Upper lobe of left lung (tissue), 6 donors: Measurements from ENCODE around the gene ZNF33B. TPM values are rescaled to one million over a fixed set of nuclear protein-coding genes. Genes with fewer than 3 reads are reported as not detected.

Experiments used
- ATAC-seq, 2 donors: fragments of 200-7000 bp; cut with Tn5 transposase; one replicate each; pipeline ENCODE4 v1.9.1; 2022; ENCODE audit warnings: mild to moderate bottlenecking in 2 of 2, moderate library complexity in 2 of 2; ENCODE audit not compliant: low FRiP score in 2 of 2
- DNase-seq, 2 donors: peaks; one replicate each; pipeline ENCODE4 v3.0.0-alpha.2; 2019 to 2020
- H3K27ac ChIP-seq, 4 donors: fragments of 200-600 bp; sonication (generic); one replicate each; pipeline ENCODE4 v1.5.1; 2016 to 2019
- H3K27me3 ChIP-seq, 4 donors: fragments of 200-600 bp; sonication (generic); one replicate each; pipeline ENCODE4 v1.5.1; 2017 to 2019
- H3K36me3 ChIP-seq, 4 donors: fragments of 200-600 bp; sonication (generic); one replicate each; pipeline ENCODE4 v1.5.1; 2016 to 2019
- H3K4me1 ChIP-seq, 4 donors: fragments of 200-600 bp; sonication (generic); one replicate each; pipeline ENCODE4 v1.5.1; 2018 to 2019
- H3K4me3 ChIP-seq, 4 donors: fragments of 200-600 bp; sonication (generic); one replicate each; pipeline ENCODE4 v1.5.1; 2017 to 2019; ENCODE audit warnings: mild to moderate bottlenecking in 2 of 4, moderate library complexity in 1 of 4
- H3K9me3 ChIP-seq, 4 donors: fragments of 200-600 bp; sonication (generic); one replicate each; pipeline ENCODE4 v1.5.1; 2018 to 2019
- CTCF ChIP-seq, 6 experiments: fragments of 450-650 bp in 4 of 6; fragments of 200-600 bp in 2 of 6; sonication (generic) in 2 of 6; IDR thresholded peaks; one replicate each; pipeline ENCODE4 v1.5.1; 2016 to 2019; ENCODE audit warnings: antibody characterized with exemption in 6 of 6
- EP300 ChIP-seq, 4 donors: sonication (generic); formaldehyde crosslinking; IDR thresholded peaks; one replicate each; pipeline ENCODE4 v1.5.1; 2017; ENCODE audit warnings: antibody characterized with exemption in 4 of 4, control low read depth in 2 of 4
- POLR2A ChIP-seq, 4 donors: fragments of 450-650 bp; IDR thresholded peaks; one replicate each; pipeline ENCODE4 v1.5.1; 2016 to 2017; ENCODE audit warnings: antibody characterized with exemption in 4 of 4, mild to moderate bottlenecking in 2 of 4
- POLR2AphosphoS5 ChIP-seq, 2 donors: sonication (generic); formaldehyde crosslinking; IDR thresholded peaks; one replicate each; pipeline ENCODE4 v1.5.1; 2017; ENCODE audit warnings: antibody characterized with exemption in 2 of 2
- WGBS, 2 donors: methylation state at CpG; one replicate each; pipeline ENCODE4 v1.1.5; 2017 to 2018; 5-methylcytosine and 5-hydroxymethylcytosine counted together
- total RNA-seq, 6 donors: library from RNA; depleted of rRNA in 4 of 6; stranded (reverse); fragments of >200 nt in 4 of 6; gene quantifications; one replicate each; pipeline versions ENCODE4 v1.1.0 to v1.2.1, GENCODE V29; 2016 to 2021
- donor health status: DM: no; HTN: no; CAD: no; lungs with moderate emphysema.
- donor health status: DM: no; HTN: yes; CAD: no; lungs with severe emphysema.

Gene ZNF33B
- total RNA-seq, 6 donors from 2014 or later, result 20.2 to 51.3 (median 32.0) TPM

GRCh38 chr10:42652858-42653257, 14.5 kb upstream of the ZNF33B start:
- no peaks in the 10 kb centered on the region for H3K9me3 ChIP-seq
- no peak for TF ChIP-seq CTCF (IDR thresholded peaks at IDR 0.05)
- no peak for TF ChIP-seq POLR2AphosphoS5 (IDR thresholded peaks at IDR 0.05)
- TF ChIP-seq EP300 (IDR thresholded peaks at IDR 0.05), result no peak
- no peak for TF ChIP-seq POLR2A (IDR thresholded peaks at IDR 0.05)
- H3K27me3 ChIP-seq, result no peaks in the 10 kb centered on the region
- DNase-seq (no peak), ATAC-seq (no peak)
- H3K4me3 ChIP-seq, result no peak overlapping the region
- peaks cover 0 to 5% (median 1%) of the 10 kb centered on the region in 4 donors for H3K4me1 ChIP-seq
- 56 to 57% methylated on average over 2 of the region's 2 CpGs for WGBS, 2 donors
- no peaks in the 10 kb centered on the region for H3K36me3 ChIP-seq
- no peak overlapping the region for H3K27ac ChIP-seq

GRCh38 chr10:42650374-42650773, 12.0 kb upstream of the ZNF33B start:
- DNase-seq (no peak), ATAC-seq (no peak)
- 70 to 71% methylated on average over 4 of the region's 4 CpGs for WGBS, 2 donors
- H3K4me1 ChIP-seq, result peaks cover 0 to 5% (median 1%) of the 10 kb centered on the region in 4 donors
- H3K4me3 ChIP-seq, result no peak overlapping the region
- H3K27ac ChIP-seq, result no peak overlapping the region
- TF ChIP-seq POLR2AphosphoS5 (IDR thresholded peaks at IDR 0.05), result no peak
- TF ChIP-seq CTCF (IDR thresholded peaks at IDR 0.05), result no peak
- TF ChIP-seq POLR2A (IDR thresholded peaks at IDR 0.05), result no peak
- TF ChIP-seq EP300 (IDR thresholded peaks at IDR 0.05), result no peak
- H3K36me3 ChIP-seq, result no peaks in the 10 kb centered on the region
- no peaks in the 10 kb centered on the region for H3K27me3 ChIP-seq
- no peaks in the 10 kb centered on the region for H3K9me3 ChIP-seq

- 69 to 100% methylated on average over 2 of the region's 2 CpGs for WGBS, 2 donors
- DNase-seq, result no peak
- Histone ChIP-seq H3K27me3 (no peaks in the 10 kb centered on the region), H3K4me1 (peaks cover 0 to 5% (median 1%) of the 10 kb centered on the region in 4 donors), H3K9me3 (no peaks in the 10 kb centered on the region), H3K36me3 (no peaks in the 10 kb centered on the region), H3K4me3 (no peak overlapping the region), H3K27ac (no peak overlapping the region)
- TF ChIP-seq EP300 (IDR thresholded peaks at IDR 0.05) (no peak), CTCF (IDR thresholded peaks at IDR 0.05) (no peak), POLR2AphosphoS5 (IDR thresholded peaks at IDR 0.05) (no peak), POLR2A (IDR thresholded peaks at IDR 0.05) (no peak)
- ATAC-seq, result no peak
These were observed 10.1 kb upstream of the ZNF33B start for GRCh38 chr10:42648512-42648911.

GRCh38 chr10:42646687-42647640, 8.6 kb upstream of the ZNF33B start:
- Histone ChIP-seq H3K9me3 (no peaks in the 10 kb centered on the region), H3K4me1 (peaks cover 0 to 5% (median 1%) of the 10 kb centered on the region in 4 donors), H3K27ac (no peak overlapping the region), H3K36me3 (no peaks in the 10 kb centered on the region), H3K27me3 (no peaks in the 10 kb centered on the region), H3K4me3 (no peak overlapping the region)
- DNase-seq, result peak in 1 of 2 donors; percentile 34
- TF ChIP-seq CTCF (IDR thresholded peaks at IDR 0.05) (no peak), EP300 (IDR thresholded peaks at IDR 0.05) (no peak), POLR2A (IDR thresholded peaks at IDR 0.05) (no peak), POLR2AphosphoS5 (IDR thresholded peaks at IDR 0.05) (no peak)
- ATAC-seq, result no peak
- 80 to 81% methylated on average over 11 of the region's 11 CpGs for WGBS, 2 donors
